Panc1 (cell line): Measurements from ENCODE around the gene OSBPL1A. TPM values are rescaled to one million over a fixed set of nuclear protein-coding genes. Genes with fewer than 3 reads are reported as not detected.

ENCODE experiments used
- ATAC-seq: fragments of 200-7000 bp; cut with Tn5 transposase; 2 replicates; pipeline ENCODE4 v1.9.1; 2020; ENCODE audit warnings: mild to moderate bottlenecking, moderate library complexity
- BruUV-seq: library from RNA; stranded (reverse); fragments of 400-500 nt; replicated peaks from 2 replicates; lab custom pipeline; 2021; lab: Mats Ljungman, UMichigan
- CTCF ChIA-PET: fragments of 300-600 bp; sonication (Branson Sonifier 250); formaldehyde crosslinking; loops from one replicate; lab custom pipeline; 2022; ENCODE audit warnings: antibody characterized with exemption; lab: Charles Lee
- POLR2A ChIA-PET: fragments of 300-600 bp; sonication (Branson Sonifier 250); formaldehyde crosslinking; loops from one replicate; lab custom pipeline; 2022; ENCODE audit warnings: antibody characterized with exemption; lab: Charles Lee
- DNase-seq: peaks from one replicate; pipeline ENCODE4 v3.0.0-alpha.2; 2010; ENCODE audit warnings: low read depth, low spot score
- H3K27ac ChIP-seq: 2 replicates; pipeline ENCODE4 v1.5.1; 2011; ENCODE audit warnings: mild to moderate bottlenecking, low read length, inconsistent platforms
- H3K27me3 ChIP-seq: fragments of 200-500 bp; sonication (Bioruptor generic); 2 replicates; pipeline ENCODE4 v1.6.0; 2014; ENCODE audit warnings: low read length, inconsistent platforms; ENCODE audit not compliant: control insufficient read depth, insufficient read depth
- H3K36me3 ChIP-seq: fragments of 200-500 bp; sonication (Bioruptor generic); 2 replicates; pipeline ENCODE4 v1.5.1; 2014; ENCODE audit warnings: inconsistent platforms, mild to moderate bottlenecking, low read length, moderate library complexity; ENCODE audit not compliant: control insufficient read depth, insufficient read depth
- H3K4me1 ChIP-seq: 2 replicates; pipeline ENCODE4 v1.5.1; 2011; ENCODE audit warnings: inconsistent platforms, mild to moderate bottlenecking, low read length, moderate library complexity; ENCODE audit not compliant: control insufficient read depth, insufficient read depth
- H3K4me3 ChIP-seq, 2 experiments: 2 replicates each; pipeline ENCODE4 v1.5.1; 2011 to 2012; ENCODE audit warnings: low read depth in 2 of 2, low read length in 2 of 2, mild to moderate bottlenecking in 2 of 2, inconsistent platforms in 1 of 2, moderate library complexity in 1 of 2
- H3K9me3 ChIP-seq: fragments of 200-500 bp; sonication (Bioruptor generic); 2 replicates; pipeline ENCODE4 v1.5.1; 2014; ENCODE audit warnings: low read depth, mild to moderate bottlenecking, inconsistent platforms, low read length, moderate library complexity; ENCODE audit not compliant: control insufficient read depth, insufficient read depth
- CTCF ChIP-seq: fragments of 450-650 bp; IDR thresholded peaks from 2 replicates; pipeline ENCODE4 v1.5.1; 2017; ENCODE audit warnings: mild to moderate bottlenecking
- POLR2AphosphoS5 ChIP-seq: IDR thresholded peaks from 2 replicates; pipeline ENCODE4 v1.6.1; 2012; ENCODE audit warnings: mild to moderate bottlenecking, low read depth, low read length, moderate library complexity
- REST ChIP-seq, 2 experiments: IDR thresholded peaks; 2 replicates each; pipeline ENCODE4 v1.6.1; 2011 to 2012; ENCODE audit warnings: low read depth in 2 of 2, control low read depth in 1 of 2, low read length in 1 of 2, mild to moderate bottlenecking in 1 of 2, moderate library complexity in 1 of 2; ENCODE audit not compliant: insufficient read depth in 1 of 2
- SIN3A ChIP-seq: IDR thresholded peaks from 2 replicates; pipeline ENCODE4 v1.6.1; 2012; ENCODE audit warnings: low read depth, mild to moderate bottlenecking, low read length, moderate library complexity, borderline replicate concordance; ENCODE audit not compliant: insufficient read depth
- TCF7L2 ChIP-seq: IDR thresholded peaks from 2 replicates; pipeline ENCODE4 v1.6.1; 2011; ENCODE audit warnings: mild to moderate bottlenecking, low read depth, low read length, inconsistent platforms
- in situ Hi-C: cut with HindIII; loops from 2 replicates; pipeline ENCODE4 v1.10.0; 2016; ENCODE audit warnings: low sequenced_read_pairs, low pct_unique_long_range_greater_than_20kb
- intact Hi-C: fragments of 100-400 bp; cut with micrococcal nuclease; formaldehyde crosslinking; loops from one replicate; pipeline ENCODE4 v1.10.0; 2022; ENCODE audit not compliant: unreplicated experiment
- total RNA-seq: library from RNA; stranded (reverse); gene quantifications from one replicate; pipeline ENCODE4 v1.2.1, GENCODE V29; 2021; ENCODE audit not compliant: unreplicated experiment

OSBPL1A gene
- total RNA-seq, 1 experiment from 2014 or later, result 50.5 TPM

- Histone ChIP-seq H3K4me3 (no peak overlapping the region), H3K4me1 (peaks cover 3% of the 10 kb centered on the region; the same call in 1 of the 2 replicates), H3K36me3 (no peaks in the 10 kb centered on the region), H3K27me3 (no peaks in the 10 kb centered on the region), H3K27ac (no peak overlapping the region), H3K9me3 (no peaks in the 10 kb centered on the region)
- no peak for ATAC-seq
- CTCF ChIA-PET, result no interaction called here
- intact Hi-C loops (no loop called here), in situ Hi-C loops (no loop called here)
- DNase-seq, result no peak
- BruUV-seq, result no TSS peak
- TF ChIP-seq TCF7L2, result no peak
- POLR2A ChIA-PET, result no interaction called here
These were observed 134.6 kb downstream of the OSBPL1A start for GRCh38 chr18:24263050-24263449.

GRCh38 chr18:24262087-24262486, 135.5 kb downstream of the OSBPL1A start:
- Histone ChIP-seq H3K4me1 (peaks cover 3% of the 10 kb centered on the region; the same call in 1 of the 2 replicates), H3K9me3 (no peaks in the 10 kb centered on the region), H3K27ac (no peak overlapping the region), H3K4me3 (no peak overlapping the region), H3K27me3 (no peaks in the 10 kb centered on the region), H3K36me3 (no peaks in the 10 kb centered on the region)
- ATAC-seq, result no peak
- BruUV-seq, result no TSS peak
- in situ Hi-C loops, result no loop called here
- no peak for TF ChIP-seq CTCF
- TF ChIP-seq TCF7L2, result no peak
- TF ChIP-seq SIN3A, result no peak
- TF ChIP-seq REST (IDR thresholded peaks at IDR 0.05; ENCODE audit: insufficient read depth in 1 of 2, low read depth in 2 of 2, low read length in 1 of 2), result no peak
- TF ChIP-seq POLR2AphosphoS5, result no peak
- ChIA-PET POLR2A (no interaction called here), CTCF (no interaction called here)
- DNase-seq, result no peak
- intact Hi-C loops, result no loop called here

GRCh38 chr18:24259869-24260641, 137.6 kb downstream of the OSBPL1A start:
- TF ChIP-seq SIN3A (no peak), REST (IDR thresholded peaks at IDR 0.05; ENCODE audit: insufficient read depth in 1 of 2, low read depth in 2 of 2, low read length in 1 of 2) (no peak), POLR2AphosphoS5 (no peak), TCF7L2 (no peak), CTCF (no peak)
- ATAC-seq (no peak), DNase-seq (no peak)
- ChIA-PET CTCF (no interaction called here), POLR2A (no interaction called here)
- Histone ChIP-seq H3K27me3 (no peaks in the 10 kb centered on the region), H3K4me1 (peaks cover 3% of the 10 kb centered on the region; the same call in 1 of the 2 replicates), H3K27ac (no peak overlapping the region), H3K4me3 (no peak overlapping the region), H3K36me3 (no peaks in the 10 kb centered on the region), H3K9me3 (no peaks in the 10 kb centered on the region)
- no TSS peak for BruUV-seq
- intact Hi-C loops, result no loop called here
- in situ Hi-C loops, result no loop called here
